CD14-positive monocyte (primary cell): Measurements from ENCODE around the gene ZNF432. TPM values are rescaled to one million over a fixed set of nuclear protein-coding genes. Genes with fewer than 3 reads are reported as not detected.
"Not testable (repeated sequence)": the region's sequence is repeated elsewhere in the genome, so short reads cannot be mapped to it uniquely, and the experiment has no call there.

Source experiments
- DNase-seq, 3 donors: peaks; one replicate each; pipeline ENCODE4 v3.0.0-alpha.2; 2011 to 2022
- H2AFZ ChIP-seq: 2 replicates; pipeline ENCODE4 v1.6.0; 2012; ENCODE audit warnings: mild to moderate bottlenecking, low read depth, low read length, inconsistent platforms; ENCODE audit not compliant: insufficient read depth, poor library complexity, severe bottlenecking
- H3K27ac ChIP-seq, 2 donors: 1 replicate in 1 of 2; 2 replicates in 1 of 2; pipeline ENCODE4 v1.5.1; 2012 to 2013; ENCODE audit warnings: low read length in 2 of 2, control low read depth in 1 of 2, inconsistent platforms in 1 of 2, low read depth in 1 of 2, mild to moderate bottlenecking in 1 of 2
- H3K27me3 ChIP-seq, 2 donors: one replicate each; pipeline versions ENCODE4 v1.6.0 to v1.6.1; 2011 to 2013; ENCODE audit warnings: low read length in 2 of 2; ENCODE audit not compliant: control insufficient read depth in 2 of 2, insufficient read depth in 2 of 2
- H3K36me3 ChIP-seq, 2 donors: replicated peaks in 1 of 2; 1 replicate in 1 of 2; 2 replicates in 1 of 2; pipeline versions ENCODE4 v1.5.1 to v1.6.1; 2012 to 2013; ENCODE audit warnings: low read length in 2 of 2, control low read depth in 1 of 2, inconsistent platforms in 1 of 2, mild to moderate bottlenecking in 1 of 2; ENCODE audit not compliant: insufficient read depth in 2 of 2, control insufficient read depth in 1 of 2
- H3K4me1 ChIP-seq, 2 donors: 1 replicate in 1 of 2; 2 replicates in 1 of 2; pipeline versions ENCODE4 v1.5.1 to v1.6.1; 2012 to 2013; ENCODE audit warnings: low read length in 2 of 2, control low read depth in 1 of 2, inconsistent platforms in 1 of 2, mild to moderate bottlenecking in 1 of 2, moderate library complexity in 1 of 2; ENCODE audit not compliant: insufficient read depth in 2 of 2, control insufficient read depth in 1 of 2
- H3K4me2 ChIP-seq: replicated peaks from 2 replicates; pipeline ENCODE3; 2012; ENCODE audit warnings: low read length, moderate library complexity, mild to moderate bottlenecking; ENCODE audit not compliant: poor library complexity, severe bottlenecking; ENCODE audit errors: extremely low read depth
- H3K4me3 ChIP-seq, 3 experiments: fragments of 200-600 bp in 1 of 3; sonication (generic) in 1 of 3; replicated peaks in 1 of 3; 1 replicate in 2 of 3; 2 replicates in 1 of 3; pipeline ENCODE4 v1.5.1; 2011 to 2013; ENCODE audit warnings: low read length in 3 of 3, mild to moderate bottlenecking in 3 of 3, control low read depth in 2 of 3, low read depth in 2 of 3, inconsistent platforms in 1 of 3, moderate library complexity in 1 of 3
- H3K79me2 ChIP-seq: 2 replicates; pipeline ENCODE4 v1.6.0; 2012; ENCODE audit warnings: mild to moderate bottlenecking, control low read depth, inconsistent platforms, low read length, moderate library complexity; ENCODE audit not compliant: insufficient read depth
- H3K9ac ChIP-seq: 2 replicates; pipeline ENCODE4 v1.6.0; 2017; ENCODE audit warnings: low read length, mild to moderate bottlenecking; ENCODE audit not compliant: insufficient read depth, poor library complexity, severe bottlenecking
- H3K9me3 ChIP-seq, 2 donors: replicated peaks in 1 of 2; 1 replicate in 1 of 2; 2 replicates in 1 of 2; pipeline versions ENCODE4 v1.5.1 to v1.6.1; 2012 to 2013; ENCODE audit warnings: low read length in 2 of 2, control low read depth in 1 of 2; ENCODE audit not compliant: control insufficient read depth in 1 of 2, insufficient read depth in 1 of 2
- H4K20me1 ChIP-seq: 2 replicates; pipeline ENCODE4 v1.6.0; 2012; ENCODE audit warnings: mild to moderate bottlenecking, low read length, control low read depth, moderate library complexity; ENCODE audit not compliant: insufficient read depth
- H3K27ac Mint-ChIP-seq, 7 donors: one replicate each; pipeline ENCODE4 v1.8.0; 2020; ENCODE audit warnings: mild to moderate bottlenecking in 7 of 7, mixed read lengths in 7 of 7, moderate library complexity in 6 of 7, inconsistent platforms in 2 of 7
- H3K27me3 Mint-ChIP-seq, 3 donors: one replicate each; pipeline ENCODE4 v1.8.0; 2021 to 2022; ENCODE audit warnings: low read depth in 3 of 3, mild to moderate bottlenecking in 3 of 3, mixed read lengths in 3 of 3, moderate library complexity in 3 of 3, inconsistent platforms in 1 of 3
- H3K36me3 Mint-ChIP-seq, 2 donors: one replicate each; pipeline ENCODE4 v1.8.0; 2020; ENCODE audit warnings: mixed read lengths in 2 of 2, inconsistent platforms in 1 of 2, mild to moderate bottlenecking in 1 of 2
- H3K4me1 Mint-ChIP-seq: one replicate; pipeline ENCODE4 v1.8.0; 2020; ENCODE audit warnings: mild to moderate bottlenecking, mixed read lengths
- H3K4me3 Mint-ChIP-seq, 2 donors: one replicate each; pipeline ENCODE4 v1.8.0; 2020; ENCODE audit warnings: mild to moderate bottlenecking in 2 of 2, mixed read lengths in 2 of 2, moderate library complexity in 1 of 2
- H3K9me3 Mint-ChIP-seq, 7 donors: one replicate each; pipeline ENCODE4 v1.8.0; 2020 to 2022; ENCODE audit warnings: mixed read lengths in 7 of 7, mild to moderate bottlenecking in 6 of 7, moderate library complexity in 6 of 7, inconsistent platforms in 2 of 7
- CTCF ChIP-seq: fragments of 200-600 bp; IDR thresholded peaks from one replicate; pipeline ENCODE4 v1.8.0; 2022; ENCODE audit warnings: antibody characterized with exemption, mild to moderate bottlenecking
- WGBS: methylation state at CpG from one replicate; pipeline ENCODE4 v1.1.5; 2013; ENCODE audit warnings: missing lambda C conversion rate; ENCODE audit not compliant: insufficient coverage; 5-methylcytosine and 5-hydroxymethylcytosine counted together
- intact Hi-C, 2 donors: fragments of 100-400 bp; cut with micrococcal nuclease; formaldehyde crosslinking; loops; one replicate each; pipeline versions ENCODE4 v1.15.0 to v1.15.1; 2023
- polyA plus RNA-seq, 3 donors: library from polyadenylated mRNA; depleted of rRNA in 1 of 3; unstranded in 2 of 3; stranded (reverse) in 1 of 3; fragments of 300-500 nt in 2 of 3; fragments of >200 nt in 1 of 3; fragmentation: Illumina TruSeq in 2 of 3; gene quantifications; 1 replicate in 2 of 3; 2 replicates in 1 of 3; pipeline ENCODE4 v1.2.3, GENCODE V29; 2012 to 2021

The ZNF432 gene
- polyA plus RNA-seq, 3 donors, result 1.1 to 3.0 (median 1.2) TPM

- H3K36me3 ChIP-seq, result peaks cover 34 to 62% of the 10 kb centered on the region in 2 donors
- H3K4me1 Mint-ChIP-seq, result no peaks in the 10 kb centered on the region
- no peak overlapping the region for H3K9ac ChIP-seq
- H3K4me3 ChIP-seq, result peak overlapping the region in 1 of 3 experiments; percentile 35
- no peak overlapping the region for H3K4me3 Mint-ChIP-seq
- H3K79me2 ChIP-seq, result no peaks in the 10 kb centered on the region
- H3K27me3 Mint-ChIP-seq, result no peaks in the 10 kb centered on the region
- no peaks in the 10 kb centered on the region for H3K27me3 ChIP-seq
- H3K4me1 ChIP-seq, result no peaks in the 10 kb centered on the region
- H3K9me3 ChIP-seq, result peaks cover 77 to 100% of the 10 kb centered on the region in 2 donors
- no peak overlapping the region for H3K27ac ChIP-seq
- H2AFZ ChIP-seq, result no peak overlapping the region
- 94% methylated on average over 3 of the region's 6 CpGs for WGBS
- no peak overlapping the region for H3K27ac Mint-ChIP-seq
- no peak for TF ChIP-seq CTCF
- intact Hi-C loops, result no loop called here
- no peak overlapping the region for H3K4me2 ChIP-seq
- H3K36me3 Mint-ChIP-seq, result peaks cover 43 to 56% of the 10 kb centered on the region in 2 donors
- no peak for DNase-seq
- H3K9me3 Mint-ChIP-seq, result peaks cover 70 to 97% (median 91%) of the 10 kb centered on the region in 7 donors
- H4K20me1 ChIP-seq, result no peaks in the 10 kb centered on the region
These were observed 16.8 kb upstream of the ZNF432 start for GRCh38 chr19:52065399-52065798.

GRCh38 chr19:52056480-52056879 lies 7.8 kb upstream of the ZNF432 start:
- H3K9ac ChIP-seq, H3K27me3 ChIP-seq, H3K4me3 Mint-ChIP-seq, H2AFZ ChIP-seq, H3K4me1 Mint-ChIP-seq, H3K27ac Mint-ChIP-seq, H4K20me1 ChIP-seq, H3K4me3 ChIP-seq, DNase-seq, H3K27me3 Mint-ChIP-seq, H3K79me2 ChIP-seq, H3K27ac ChIP-seq, H3K4me2 ChIP-seq, intact Hi-C loops, H3K36me3 ChIP-seq, H3K4me1 ChIP-seq: not testable (repeated sequence)
- peaks cover 53 to 71% of the 10 kb centered on the region in 2 donors for H3K9me3 ChIP-seq
- H3K9me3 Mint-ChIP-seq, result peaks cover 64 to 94% (median 90%) of the 10 kb centered on the region in 7 donors
- no CpG with 5 or more reads among the region's 3 CpGs for WGBS
- peaks cover 6 to 13% of the 10 kb centered on the region in 2 donors for H3K36me3 Mint-ChIP-seq

GRCh38 chr19:52051736-52052135 lies 3.1 kb upstream of the ZNF432 start:
- H3K4me1 Mint-ChIP-seq, result peaks cover 11% of the 10 kb centered on the region
- H3K4me3 ChIP-seq, intact Hi-C loops, H2AFZ ChIP-seq, H3K27me3 Mint-ChIP-seq, H3K27me3 ChIP-seq, H4K20me1 ChIP-seq, H3K4me2 ChIP-seq, DNase-seq, H3K27ac ChIP-seq, H3K36me3 ChIP-seq, H3K27ac Mint-ChIP-seq, H3K4me3 Mint-ChIP-seq, H3K79me2 ChIP-seq, H3K9ac ChIP-seq: not testable (repeated sequence)
- H3K9me3 ChIP-seq, result peaks cover 29 to 46% of the 10 kb centered on the region in 2 donors
- H3K9me3 Mint-ChIP-seq, result peaks cover 48 to 75% (median 64%) of the 10 kb centered on the region in 7 donors
- H3K36me3 Mint-ChIP-seq, result peaks cover 9 to 16% of the 10 kb centered on the region in 2 donors
- WGBS, result no CpG with 5 or more reads among the region's 1 CpG
- H3K4me1 ChIP-seq, result peaks cover 11 to 13% of the 10 kb centered on the region in 2 donors
